ENCODE measurements around the gene OR52E1. TPM values are rescaled to one million over a fixed set of nuclear protein-coding genes. Genes with fewer than 3 reads are reported as not detected.
"Not testable (repeated sequence)": the region's sequence is repeated elsewhere in the genome, so short reads cannot be mapped to it uniquely, and the experiment has no call there.

The OR52E1 gene
- not detected in 2 replicates for total RNA-seq (2014; rRNA removed; shearing (Covaris generic))

GRCh38 chr11:5069272-5069671 lies at the start of gene OR52E1:
TSS of gene OR52E1 (plus strand) at chr11:5069572.
- no peak for DNase-seq (ENCODE audit: low spot score)

GRCh38 chr11:5021996-5022395 lies 47.4 kb upstream of the OR52E1 start:
- DNase-seq (ENCODE audit: low spot score), result no peak

- no peak for DNase-seq (ENCODE audit: low spot score)
Observed at GRCh38 chr11:5036669-5037068, 32.7 kb upstream of the OR52E1 start.

DNA sequence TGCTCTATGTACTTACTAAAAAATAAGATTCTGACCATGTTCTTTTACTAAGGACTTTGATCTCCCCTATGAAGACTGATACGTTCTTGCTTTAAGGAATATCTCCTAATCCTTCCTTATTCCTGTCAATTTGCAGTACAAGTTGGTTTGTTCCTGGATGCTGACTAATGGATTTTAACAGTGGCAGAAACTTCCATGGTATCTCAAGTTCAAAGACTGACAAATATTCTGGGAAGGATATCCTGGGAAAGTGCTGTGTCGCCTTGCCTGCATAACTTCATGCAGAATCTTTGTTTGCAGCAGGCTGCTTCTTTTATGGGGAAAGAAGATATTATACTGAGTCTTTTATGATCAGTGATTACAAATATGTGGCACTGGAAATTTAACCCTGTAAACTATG lies 31.4 kb upstream of the OR52E1 start:
- no peak for DNase-seq (ENCODE audit: low spot score)

DNA sequence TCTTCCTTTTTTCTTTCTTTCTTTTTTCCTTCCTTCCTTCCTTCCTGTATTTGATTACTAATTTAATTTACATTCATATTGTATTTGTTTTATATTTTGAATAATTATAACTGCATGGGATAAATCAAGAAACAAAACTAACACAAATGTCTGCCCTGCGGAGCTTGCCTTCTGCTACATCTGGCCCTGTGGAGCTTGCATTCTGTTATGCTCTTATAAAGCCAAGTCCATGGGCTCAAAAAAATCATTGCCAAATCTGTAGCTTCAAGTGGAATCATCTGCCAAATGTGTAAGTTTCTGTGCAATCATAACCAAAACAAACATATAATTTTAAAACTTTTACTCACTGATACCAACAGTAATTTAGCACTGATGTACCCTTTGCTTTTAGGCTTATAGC lies 31.0 kb upstream of the OR52E1 start:
- DNase-seq (ENCODE audit: low spot score), result no peak

DNA sequence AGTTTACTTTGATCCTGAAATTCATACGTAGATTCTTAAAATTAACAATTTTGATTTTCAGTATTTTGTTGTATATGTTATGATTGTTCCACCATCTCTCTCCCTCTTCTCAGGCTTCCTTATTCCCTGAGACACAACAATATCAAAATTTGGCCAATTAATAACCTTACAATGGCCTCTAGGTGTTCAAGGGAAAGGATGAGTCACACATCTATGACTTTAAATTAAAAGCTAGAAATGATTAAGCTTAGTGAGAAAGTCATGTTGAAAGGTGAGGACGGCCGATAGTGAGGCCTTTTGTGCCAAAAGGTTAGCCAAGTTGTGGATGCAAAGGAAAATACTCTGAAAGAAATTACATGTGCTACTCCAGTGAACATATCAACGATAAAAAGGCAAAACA lies 28.5 kb upstream of the OR52E1 start:
- DNase-seq (ENCODE audit: low spot score), result no peak

DNA sequence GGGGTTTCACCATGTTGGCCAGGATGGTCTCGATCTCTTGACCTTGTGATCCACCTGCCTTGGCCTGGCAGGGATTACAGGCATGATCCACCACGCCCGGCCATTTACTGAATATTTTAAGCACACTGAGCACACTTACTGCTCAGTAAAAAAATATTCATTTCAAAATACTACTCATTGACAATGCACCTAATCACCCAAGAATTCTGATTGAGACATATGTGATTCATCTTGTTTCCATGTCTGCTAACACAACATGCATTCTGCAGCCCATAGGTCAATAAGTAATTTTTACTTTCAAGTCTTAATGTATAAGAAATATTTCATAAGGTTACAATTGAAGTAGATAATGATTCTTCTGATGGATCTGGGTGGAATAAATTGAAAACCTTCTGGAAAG lies 27.3 kb upstream of the OR52E1 start:
- no peak for DNase-seq (ENCODE audit: low spot score)

GRCh38 chr11:5043380-5043779 lies 26.0 kb upstream of the OR52E1 start:
- no peak for DNase-seq (ENCODE audit: low spot score)

GRCh38 chr11:5046226-5046625 lies 23.1 kb upstream of the OR52E1 start, which contains the start of gene OR52J3:
TSS of gene OR52J3 (plus strand) at chr11:5046526. CDS start at chr11:5046526, 0 bp downstream.
- DNase-seq (ENCODE audit: low spot score), result no peak

DNA sequence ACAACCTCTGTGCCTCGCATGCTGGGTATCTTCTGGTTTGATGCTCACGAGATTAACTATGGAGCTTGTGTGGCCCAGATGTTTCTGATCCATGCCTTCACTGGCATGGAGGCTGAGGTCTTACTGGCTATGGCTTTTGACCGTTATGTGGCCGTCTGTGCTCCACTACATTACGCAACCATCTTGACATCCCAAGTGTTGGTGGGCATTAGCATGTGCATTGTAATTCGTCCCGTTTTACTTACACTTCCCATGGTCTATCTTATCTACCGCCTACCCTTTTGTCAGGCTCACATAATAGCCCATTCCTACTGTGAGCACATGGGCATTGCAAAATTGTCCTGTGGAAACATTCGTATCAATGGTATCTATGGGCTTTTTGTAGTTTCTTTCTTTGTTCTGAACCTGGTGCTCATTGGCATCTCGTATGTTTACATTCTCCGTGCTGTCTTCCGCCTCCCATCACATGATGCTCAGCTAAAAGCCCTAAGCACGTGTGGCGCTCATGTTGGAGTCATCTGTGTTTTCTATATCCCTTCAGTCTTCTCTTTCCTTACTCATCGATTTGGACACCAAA lies 22.5 kb upstream of the OR52E1 start:
- DNase-seq (ENCODE audit: low spot score), result no peak

GRCh38 chr11:5058679-5059078 lies 10.7 kb upstream of the OR52E1 start:
- not testable (repeated sequence) for DNase-seq (ENCODE audit: low spot score)

DNA sequence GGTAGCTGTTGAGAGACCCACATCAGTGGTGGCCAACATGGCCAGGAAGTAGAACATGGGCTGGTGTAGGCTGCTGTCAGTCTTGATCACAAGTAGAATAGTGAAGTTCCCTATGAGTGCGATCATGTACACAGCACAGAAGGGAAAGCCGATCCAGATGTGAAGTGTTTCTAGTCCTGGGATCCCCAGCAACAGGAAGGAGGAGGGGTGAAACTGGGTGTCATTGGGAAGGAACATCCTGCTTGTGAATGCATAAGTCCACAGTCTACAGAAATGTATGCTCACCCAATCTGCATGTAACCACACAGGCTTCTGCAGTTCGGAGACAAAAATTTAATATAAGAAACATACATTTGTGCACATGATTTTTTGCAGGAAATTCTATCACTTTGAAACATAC lies 10.0 kb upstream of the OR52E1 start, which contains the start of gene OR52E2:
Gene OR52E2, minus strand, starts transcription at position 237 of the 400 bp plus-strand sequence. Its CDS starts 0 bp downstream, at position 237.
- no peak for DNase-seq (ENCODE audit: low spot score)

- DNase-seq (ENCODE audit: low spot score), result no peak
Observed at GRCh38 chr11:5065027-5065426, 4.3 kb upstream of the OR52E1 start.

- DNase-seq (ENCODE audit: low spot score), result no peak
Observed at GRCh38 chr11:5071799-5072198, 2.4 kb downstream of the OR52E1 start.

- no peak for DNase-seq (ENCODE audit: low spot score)
Observed at GRCh38 chr11:5081405-5081804, 12.0 kb downstream of the OR52E1 start.

DNA sequence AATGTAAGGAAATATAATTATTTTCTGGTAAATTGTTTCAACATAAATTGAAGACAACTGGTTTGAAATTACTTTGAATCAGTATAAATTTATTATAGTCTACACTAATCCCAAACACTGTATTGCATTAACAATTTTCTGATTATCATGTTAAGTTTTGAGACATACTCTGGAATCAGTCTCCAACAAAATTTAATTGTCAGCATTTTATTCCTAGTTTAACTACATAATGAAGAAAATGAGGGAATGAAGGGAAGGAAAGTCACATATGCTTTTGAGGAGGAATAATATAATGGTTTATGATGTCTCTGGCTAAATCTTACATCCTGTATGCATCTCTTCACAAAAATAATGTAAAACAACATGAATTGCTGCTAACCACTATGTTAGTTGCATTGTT lies 14.2 kb downstream of the OR52E1 start:
- DNase-seq (ENCODE audit: low spot score), result no peak

- DNase-seq (ENCODE audit: low spot score), result no peak
Observed at GRCh38 chr11:5088556-5088955, 19.2 kb downstream of the OR52E1 start.

GRCh38 chr11:5090668-5091067 lies 21.3 kb downstream of the OR52E1 start:
- peak; percentile 7 for DNase-seq (ENCODE audit: low spot score)

DNA sequence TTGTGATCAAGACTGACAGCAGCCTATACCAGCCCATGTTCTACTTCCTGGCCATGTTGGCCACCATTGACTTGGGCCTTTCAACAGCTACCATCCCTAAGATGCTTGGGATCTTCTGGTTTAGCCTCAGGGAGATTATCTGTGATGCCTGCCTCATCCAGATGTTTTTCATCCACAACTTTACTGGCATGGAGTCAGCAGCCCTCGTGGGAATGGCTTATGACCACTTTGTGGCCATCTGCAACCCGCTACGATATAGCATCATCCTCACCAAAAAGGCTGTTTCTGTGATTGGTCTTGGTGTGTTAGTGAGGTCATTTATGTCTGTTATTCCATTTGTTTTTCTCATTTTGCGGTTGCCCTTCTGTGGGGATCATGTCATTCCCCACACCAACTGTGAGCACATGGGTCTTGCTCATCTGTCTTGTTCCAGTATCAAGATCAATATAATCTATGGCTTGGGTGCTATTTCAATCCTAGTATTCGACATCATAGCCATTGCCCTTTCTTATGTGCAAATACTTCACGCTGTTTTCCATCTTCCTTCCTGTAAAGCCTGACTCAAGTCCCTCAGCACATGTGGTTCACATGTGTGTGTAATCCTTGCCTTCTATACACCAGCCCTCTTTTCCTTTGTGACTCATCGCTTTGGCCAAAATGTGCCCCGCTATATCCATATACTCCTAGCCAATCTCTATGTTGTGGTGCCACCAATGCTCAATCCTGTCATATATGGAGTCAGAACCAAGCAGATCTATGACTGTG lies 23.6 kb downstream of the OR52E1 start:
- DNase-seq (ENCODE audit: low spot score), result no peak

- no peak for DNase-seq (ENCODE audit: low spot score)
Observed at GRCh38 chr11:5096011-5096410, 26.6 kb downstream of the OR52E1 start.

GRCh38 chr11:5102246-5102645 lies 32.9 kb downstream of the OR52E1 start:
- no peak for DNase-seq (ENCODE audit: low spot score)

GRCh38 chr11:5103066-5103465 lies 33.7 kb downstream of the OR52E1 start:
- no peak for DNase-seq (ENCODE audit: low spot score)

DNA sequence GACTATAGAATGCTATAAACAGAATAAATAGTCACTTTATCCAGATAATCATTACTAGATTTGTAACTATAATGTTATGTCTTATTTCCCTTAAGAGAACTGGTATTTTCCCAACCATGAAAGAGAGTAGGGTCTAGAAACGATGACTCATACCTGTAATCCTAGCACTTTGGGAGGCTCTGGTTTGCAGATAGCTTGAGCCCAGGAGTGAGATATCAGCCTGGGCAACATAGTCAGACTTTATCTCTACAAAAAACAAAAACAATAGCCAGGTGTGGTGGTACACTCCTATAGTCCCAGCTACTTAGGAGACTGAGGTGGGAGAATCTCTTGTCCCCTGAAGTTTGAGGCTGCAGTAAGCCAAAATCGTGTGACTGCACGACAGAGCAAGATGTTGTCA lies 37.9 kb downstream of the OR52E1 start:
- DNase-seq (ENCODE audit: low spot score), result no peak

Measured in HT-29 (cell line).